COLO668 (cell line): Measurements from ENCODE around the gene VEGFA.

Experiments used
- DNase-seq: peaks from one replicate; lab custom pipeline; 2025; ENCODE audit not compliant: unreplicated experiment; lab: John Stamatoyannopoulos, UW

Gene VEGFA

GRCh38 chr6:43769526-43770371 lies at the start of gene VEGFA:
TSS of gene VEGFA (plus strand) at chr6:43770211.
- DNase-seq, result peak; percentile 79

- DNase-seq, result no peak
These were observed 49.0 kb upstream of the VEGFA start for GRCh38 chr6:43720999-43721398.

GRCh38 chr6:43722920-43723545 lies 47.0 kb upstream of the VEGFA start:
- DNase-seq, result no peak

GRCh38 chr6:43723737-43724295 lies 46.2 kb upstream of the VEGFA start:
- peak; percentile 61 for DNase-seq

GRCh38 chr6:43724354-43724753 lies 45.7 kb upstream of the VEGFA start:
- DNase-seq, result no peak

GRCh38 chr6:43724914-43725642 lies 44.9 kb upstream of the VEGFA start:
- DNase-seq, result peak; percentile 90

- DNase-seq, result no peak
These were observed 44.1 kb upstream of the VEGFA start for GRCh38 chr6:43725643-43726580.

GRCh38 chr6:43727634-43728033 lies 42.4 kb upstream of the VEGFA start:
- DNase-seq, result no peak

GRCh38 chr6:43728586-43728985 lies 41.4 kb upstream of the VEGFA start:
- no peak for DNase-seq

GRCh38 chr6:43729537-43729936 lies 40.5 kb upstream of the VEGFA start:
- no peak for DNase-seq

GRCh38 chr6:43730634-43731033 lies 39.4 kb upstream of the VEGFA start:
- DNase-seq, result no peak

- no peak for DNase-seq
These were observed 36.3 kb upstream of the VEGFA start for GRCh38 chr6:43733471-43734293.

GRCh38 chr6:43734294-43734665 lies 35.7 kb upstream of the VEGFA start:
- DNase-seq, result no peak

GRCh38 chr6:43735642-43736199 lies 34.3 kb upstream of the VEGFA start:
- no peak for DNase-seq

- DNase-seq, result no peak
These were observed 33.7 kb upstream of the VEGFA start for GRCh38 chr6:43736211-43736786.

- no peak for DNase-seq
These were observed 33.2 kb upstream of the VEGFA start for GRCh38 chr6:43736844-43737243.

- no peak for DNase-seq
These were observed 32.5 kb upstream of the VEGFA start for GRCh38 chr6:43737272-43738081.

GRCh38 chr6:43738267-43738676 lies 31.7 kb upstream of the VEGFA start:
- DNase-seq, result no peak
